Activated CD4-positive, alpha-beta memory T cell treated with anti-CD3 and anti-CD28 coated beads, Interleukin-2, amount 10 ng/mL, durations not matched to agents 7 days and 5 days (primary cell): ENCODE measurements around the gene LDLRAD1. TPM values are rescaled to one million over a fixed set of nuclear protein-coding genes. Genes with fewer than 3 reads are reported as not detected.
"Not testable (repeated sequence)": the region's sequence is repeated elsewhere in the genome, so short reads cannot be mapped to it uniquely, and the experiment has no call there.

Source experiments
- CTCF ChIA-PET: fragments of 350-600 bp; sonication (Branson Sonifier 250); formaldehyde crosslinking; loops from one replicate; lab custom pipeline; 2021; ENCODE audit warnings: antibody characterized with exemption, inconsistent platforms; lab: Charles Lee
- POLR2A ChIA-PET: fragments of 350-600 bp; sonication (Branson Sonifier 250); formaldehyde crosslinking; loops from one replicate; lab custom pipeline; 2021; ENCODE audit warnings: antibody characterized with exemption; lab: Charles Lee
- DNase-seq: peaks from one replicate; pipeline ENCODE4 v3.0.0-alpha.2; 2020
- H3K27ac Mint-ChIP-seq: one replicate; pipeline ENCODE4 v1.8.0; 2021; ENCODE audit warnings: mild to moderate bottlenecking, mixed read lengths
- H3K27me3 Mint-ChIP-seq: one replicate; pipeline ENCODE4 v1.8.0; 2021; ENCODE audit warnings: mixed read lengths
- H3K36me3 Mint-ChIP-seq: one replicate; pipeline ENCODE4 v1.8.0; 2021; ENCODE audit warnings: low read depth, mixed read lengths
- H3K4me1 Mint-ChIP-seq: one replicate; pipeline ENCODE4 v1.8.0; 2021; ENCODE audit warnings: mixed read lengths
- H3K4me3 Mint-ChIP-seq: one replicate; pipeline ENCODE4 v1.8.0; 2021; ENCODE audit warnings: mild to moderate bottlenecking, mixed read lengths
- H3K9me3 Mint-ChIP-seq: one replicate; pipeline ENCODE4 v1.8.0; 2021; ENCODE audit warnings: mixed read lengths
- total RNA-seq, 2 experiments: library from RNA; stranded (reverse); gene quantifications; one replicate each; pipeline ENCODE4 v1.2.3, GENCODE V29; 2021

The LDLRAD1 gene
- total RNA-seq, 2 experiments from 2014 or later = not detected

DNA sequence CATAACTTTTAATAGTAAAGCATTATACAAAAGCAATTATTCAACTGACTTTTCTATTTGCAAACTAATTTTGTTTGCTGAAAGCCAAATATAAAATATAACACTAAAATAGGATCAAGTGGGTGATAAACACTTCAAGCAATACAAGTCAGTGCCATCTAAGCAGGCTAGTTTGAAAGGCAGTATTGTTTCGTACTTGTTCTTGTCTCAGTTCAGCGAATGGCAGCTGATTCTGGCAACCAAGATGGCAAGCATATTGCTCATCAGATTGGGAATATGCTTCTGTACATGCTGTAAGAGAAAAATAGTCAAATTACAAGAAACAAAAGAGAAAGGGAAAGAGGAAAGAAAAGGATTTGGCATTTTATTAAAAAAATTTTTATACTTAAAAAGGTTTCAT lies 27.5 kb upstream of the LDLRAD1 start:
- Mint-ChIP-seq H3K4me1 (peaks cover 16% of the 10 kb centered on the region), H3K27ac (no peak overlapping the region), H3K9me3 (no peaks in the 10 kb centered on the region), H3K36me3 (peaks cover 40% of the 10 kb centered on the region), H3K27me3 (no peaks in the 10 kb centered on the region), H3K4me3 (no peak overlapping the region)
- CTCF ChIA-PET = no interaction called here
- POLR2A ChIA-PET = no interaction called here
- no peak for DNase-seq

DNA sequence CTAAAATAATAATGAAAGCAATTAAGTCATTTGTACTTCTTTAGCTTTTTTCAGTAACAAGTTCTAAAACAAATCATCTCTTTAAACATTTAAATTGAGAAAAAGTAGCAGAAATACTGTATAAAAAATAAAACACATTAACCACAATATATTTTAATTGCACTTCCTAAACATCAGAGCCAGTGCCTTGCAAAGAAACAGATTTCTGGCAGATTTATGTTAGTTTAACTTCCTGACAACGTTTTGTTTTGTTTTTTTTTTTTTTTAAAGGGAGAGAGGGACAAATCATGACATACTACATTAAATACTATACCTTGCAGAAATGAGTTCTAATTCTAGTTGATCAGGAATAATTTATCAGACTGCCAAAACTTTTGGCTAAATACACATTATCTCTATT lies 23.8 kb upstream of the LDLRAD1 start:
- ChIA-PET POLR2A (interaction anchor here (3.7 kb wide), 1 partner anchor 11 kb away, joined by 24 read pairs; the partner anchor contains the start of genes TCEANC2 and TMEM59), CTCF (interaction anchor here (1.1 to 2.2 kb wide), 2 partner anchors 29 to 82 kb away, joined by 3 to 5 read pairs; no protein-coding TSS in a partner anchor)
- Mint-ChIP-seq H3K4me3 (no peak overlapping the region), H3K27me3 (no peaks in the 10 kb centered on the region), H3K36me3 (peaks cover 57% of the 10 kb centered on the region), H3K9me3 (no peaks in the 10 kb centered on the region), H3K4me1 (peaks cover 4% of the 10 kb centered on the region), H3K27ac (no peak overlapping the region)
- DNase-seq = no peak

DNA sequence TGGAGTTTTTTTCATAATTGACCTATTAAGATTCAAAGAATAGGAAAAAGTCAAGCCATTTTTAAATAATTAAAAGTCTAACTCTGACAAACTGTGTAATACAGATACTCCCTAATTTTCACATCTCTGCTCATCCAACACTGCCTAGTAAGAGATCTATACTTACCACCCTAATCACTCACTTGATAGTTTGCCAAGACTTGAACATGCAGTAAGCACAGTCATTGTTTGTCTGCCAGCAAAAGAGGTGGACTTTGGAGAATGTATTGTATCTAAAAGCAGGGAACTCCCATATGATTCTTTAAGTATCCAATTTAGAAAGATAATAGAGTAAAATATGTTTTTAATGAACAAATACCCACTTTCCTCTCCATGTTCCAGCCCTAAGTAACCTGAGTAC lies 19.5 kb upstream of the LDLRAD1 start:
- no peak overlapping the region for H3K4me3 Mint-ChIP-seq
- no peak for DNase-seq
- H3K9me3 Mint-ChIP-seq = no peaks in the 10 kb centered on the region
- no peaks in the 10 kb centered on the region for H3K4me1 Mint-ChIP-seq
- POLR2A ChIA-PET = no interaction called here
- CTCF ChIA-PET = no interaction called here
- H3K27ac Mint-ChIP-seq = no peak overlapping the region
- no peaks in the 10 kb centered on the region for H3K27me3 Mint-ChIP-seq
- H3K36me3 Mint-ChIP-seq = peaks cover 58% of the 10 kb centered on the region

DNA sequence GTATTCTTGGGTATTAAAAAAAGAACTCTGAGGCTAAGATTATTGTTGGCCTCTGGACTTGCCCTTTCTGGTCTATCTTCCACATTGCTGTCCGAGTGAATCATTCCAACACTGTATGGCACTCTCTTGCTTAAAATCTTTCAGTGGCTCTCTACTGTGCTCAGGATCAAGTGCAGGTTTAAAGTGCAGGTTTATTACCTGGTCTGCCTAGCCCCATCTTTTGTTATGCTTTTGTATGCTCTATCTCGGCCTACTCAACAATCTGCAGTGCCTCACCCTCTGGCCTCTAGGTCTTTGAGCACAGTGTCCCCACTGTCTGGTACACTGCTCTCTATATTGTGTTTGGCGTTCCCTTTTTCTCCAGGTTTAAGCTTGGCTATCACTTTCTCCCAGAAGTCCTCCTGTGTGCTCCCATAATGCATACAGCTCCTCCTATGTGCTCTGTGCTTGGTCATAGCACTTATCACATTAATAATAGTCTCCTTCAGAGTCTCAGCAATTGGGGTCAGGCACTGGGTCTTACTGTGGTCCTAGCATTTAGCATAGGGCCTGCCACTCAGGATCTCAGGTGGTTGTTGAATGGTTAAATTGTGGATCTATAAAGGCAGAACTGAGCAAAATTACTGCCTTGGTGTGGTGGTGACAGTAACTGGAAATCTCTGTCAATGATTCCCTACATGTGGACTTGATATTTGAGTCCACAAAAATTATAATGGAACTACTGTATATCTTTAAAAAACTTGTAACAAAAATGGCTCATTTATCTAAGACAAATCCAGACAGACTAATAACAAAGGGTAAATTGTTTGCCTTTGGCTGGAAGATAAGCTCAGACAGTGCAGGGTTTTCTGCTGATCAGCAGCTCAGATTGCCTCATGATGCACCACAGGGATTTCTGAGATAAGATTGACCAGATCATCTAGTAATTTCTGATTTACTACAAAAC lies 10.6 kb upstream of the LDLRAD1 start:
- H3K36me3 Mint-ChIP-seq = peaks cover 42% of the 10 kb centered on the region

DNA sequence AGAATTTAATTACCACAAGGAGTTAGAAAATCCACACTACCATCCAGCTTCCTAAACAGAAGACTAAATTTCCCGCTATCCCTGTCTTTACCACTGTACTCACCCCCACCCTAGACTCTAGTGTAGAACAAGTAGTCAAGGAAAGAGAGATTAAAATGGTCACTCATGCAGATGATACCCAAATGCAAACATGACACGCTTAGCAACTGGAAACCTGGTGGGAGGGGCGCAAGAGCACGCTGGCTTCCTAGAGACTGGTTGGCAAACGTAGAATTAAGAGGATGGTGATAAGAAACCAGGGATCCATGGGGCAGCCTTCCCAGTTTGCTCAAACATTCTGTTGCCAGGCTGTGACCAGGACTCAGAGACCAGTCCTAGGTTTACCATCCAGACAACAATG lies 9.9 kb upstream of the LDLRAD1 start:
- Mint-ChIP-seq H3K27ac (no peak overlapping the region), H3K27me3 (no peaks in the 10 kb centered on the region), H3K36me3 (peaks cover 38% of the 10 kb centered on the region), H3K9me3 (no peaks in the 10 kb centered on the region), H3K4me1 (no peaks in the 10 kb centered on the region), H3K4me3 (no peak overlapping the region)
- ChIA-PET POLR2A (interaction anchor here (0.6 kb wide), 1 partner anchor 163 kb away, joined by 3 read pairs; no protein-coding TSS in a partner anchor), CTCF (no interaction called here)
- DNase-seq = no peak

More for the DNA sequence above, 10.6 kb upstream of the LDLRAD1 start:
- H3K9me3 Mint-ChIP-seq = no peaks in the 10 kb centered on the region
- H3K27me3 Mint-ChIP-seq = no peaks in the 10 kb centered on the region
- no peak overlapping the region for H3K27ac Mint-ChIP-seq
- DNase-seq = no peak
- H3K4me1 Mint-ChIP-seq = no peaks in the 10 kb centered on the region
- no peak overlapping the region for H3K4me3 Mint-ChIP-seq
- ChIA-PET CTCF (no interaction called here), POLR2A (interaction anchor here (0.6 to 0.7 kb wide), 2 partner anchors 128 to 162 kb away, joined by 3 to 4 read pairs; no protein-coding TSS in a partner anchor)

DNA sequence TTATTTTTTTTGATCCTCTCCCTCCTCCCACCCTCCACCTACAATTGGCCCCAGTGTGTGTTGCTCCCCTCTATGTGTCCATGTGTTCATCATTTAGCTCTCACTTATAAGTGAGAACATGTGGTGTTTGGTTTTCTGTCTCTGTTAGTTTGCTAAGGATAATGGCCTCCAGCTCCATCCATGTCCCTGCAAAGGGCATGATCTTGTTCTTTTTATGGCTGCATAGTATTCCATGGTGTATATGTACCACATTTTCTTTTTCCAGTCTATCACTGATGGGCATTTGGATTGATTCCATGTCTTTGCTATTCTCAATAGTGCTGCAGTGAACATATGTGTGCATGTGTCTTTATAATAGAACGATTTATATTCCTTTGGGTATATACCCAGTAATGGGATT lies 6.8 kb upstream of the LDLRAD1 start:
- POLR2A ChIA-PET, H3K4me1 Mint-ChIP-seq, H3K27me3 Mint-ChIP-seq, H3K27ac Mint-ChIP-seq, H3K4me3 Mint-ChIP-seq, DNase-seq, H3K9me3 Mint-ChIP-seq: not testable (repeated sequence)
- CTCF ChIA-PET = interaction anchor here (0.8 kb wide), 1 partner anchor 65 kb away, joined by 4 read pairs; no protein-coding TSS in a partner anchor
- H3K36me3 Mint-ChIP-seq = peaks cover 15% of the 10 kb centered on the region

DNA sequence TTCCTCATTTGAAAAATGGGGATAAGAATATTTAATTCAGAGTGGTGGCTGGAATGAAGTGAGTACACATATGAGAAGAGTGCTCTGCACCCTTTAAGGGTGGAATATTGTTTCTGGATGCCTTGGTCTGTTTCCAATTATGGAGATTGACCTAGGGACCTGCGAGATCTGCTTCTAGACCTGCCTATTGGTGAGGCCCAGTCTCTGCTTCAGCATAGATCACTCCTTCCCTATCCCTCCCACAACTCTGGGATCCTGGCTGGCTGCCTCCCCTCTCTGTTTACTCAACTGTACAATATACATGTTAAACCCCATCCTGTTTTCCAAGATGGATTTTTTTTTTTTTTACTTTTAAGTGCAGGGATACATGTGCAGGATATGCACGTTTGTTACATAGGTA lies 6.4 kb upstream of the LDLRAD1 start:
- H3K27ac Mint-ChIP-seq = no peak overlapping the region
- ChIA-PET POLR2A (no interaction called here), CTCF (no interaction called here)
- DNase-seq = no peak
- no peaks in the 10 kb centered on the region for H3K27me3 Mint-ChIP-seq
- no peak overlapping the region for H3K4me3 Mint-ChIP-seq
- no peaks in the 10 kb centered on the region for H3K4me1 Mint-ChIP-seq
- no peaks in the 10 kb centered on the region for H3K9me3 Mint-ChIP-seq
- H3K36me3 Mint-ChIP-seq = peaks cover 10% of the 10 kb centered on the region

DNA sequence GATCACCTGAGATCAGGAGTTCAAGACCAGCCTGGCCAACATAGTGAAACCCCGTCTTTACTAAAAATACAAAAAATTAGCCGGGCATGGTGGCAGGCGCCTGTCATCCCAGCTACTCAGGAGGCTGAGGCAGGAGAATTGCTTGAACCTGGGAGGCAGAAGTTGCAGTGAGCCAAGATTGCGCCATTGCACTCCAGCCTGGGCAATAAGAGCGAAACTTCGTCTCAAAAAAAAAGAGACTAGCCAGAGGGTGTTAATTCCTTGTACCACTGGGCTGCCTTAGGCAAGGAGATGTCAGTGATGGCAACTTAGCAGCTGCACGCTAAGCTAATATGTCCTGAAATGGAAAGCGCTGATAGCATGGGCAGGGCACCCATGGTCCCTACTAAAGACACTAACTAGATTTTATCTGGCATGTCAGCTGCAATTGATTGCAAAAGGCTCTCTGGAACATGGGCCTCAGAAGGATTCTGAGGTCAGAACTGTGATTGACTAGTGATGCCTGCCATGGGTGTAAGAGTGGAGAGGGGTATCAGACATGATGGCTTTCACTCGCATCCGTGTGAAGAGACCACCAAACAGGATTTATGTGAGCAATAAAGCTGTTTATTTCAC lies 1.7 kb upstream of the LDLRAD1 start:
- H3K4me1 Mint-ChIP-seq, H3K4me3 Mint-ChIP-seq, H3K27ac Mint-ChIP-seq, DNase-seq, H3K27me3 Mint-ChIP-seq, H3K36me3 Mint-ChIP-seq, POLR2A ChIA-PET, H3K9me3 Mint-ChIP-seq: not testable (repeated sequence)
- CTCF ChIA-PET = interaction anchor here (2.1 kb wide), 1 partner anchor 60 kb away, joined by 7 read pairs; no protein-coding TSS in a partner anchor

DNA sequence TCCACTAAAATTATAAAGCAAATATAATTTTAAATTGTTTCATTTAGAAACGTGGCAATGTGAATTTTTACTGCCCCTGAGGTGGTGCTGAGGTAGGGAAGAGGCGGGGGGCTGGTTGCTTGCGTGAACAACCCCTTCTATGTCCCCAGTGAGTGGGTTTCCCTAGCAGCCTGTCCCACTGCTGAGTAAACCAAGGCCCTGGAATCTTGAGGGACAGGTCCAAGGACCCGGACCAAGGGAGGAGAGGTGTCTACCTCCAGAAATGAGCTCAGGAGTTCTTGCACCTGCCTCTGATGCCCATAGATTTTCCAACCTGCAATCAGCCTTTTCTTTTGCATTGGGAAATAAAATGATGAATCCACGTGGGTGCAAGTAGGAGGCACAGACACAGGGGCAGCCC lies 649 bp upstream of the LDLRAD1 start:
- no peaks in the 10 kb centered on the region for H3K27me3 Mint-ChIP-seq
- ChIA-PET CTCF (interaction anchor here (2.1 kb wide), 1 partner anchor 59 kb away, joined by 7 read pairs; no protein-coding TSS in a partner anchor), POLR2A (no interaction called here)
- no peaks in the 10 kb centered on the region for H3K9me3 Mint-ChIP-seq
- no peaks in the 10 kb centered on the region for H3K36me3 Mint-ChIP-seq
- DNase-seq = no peak
- H3K4me1 Mint-ChIP-seq = no peaks in the 10 kb centered on the region
- H3K4me3 Mint-ChIP-seq = no peak overlapping the region
- H3K27ac Mint-ChIP-seq = no peak overlapping the region

DNA sequence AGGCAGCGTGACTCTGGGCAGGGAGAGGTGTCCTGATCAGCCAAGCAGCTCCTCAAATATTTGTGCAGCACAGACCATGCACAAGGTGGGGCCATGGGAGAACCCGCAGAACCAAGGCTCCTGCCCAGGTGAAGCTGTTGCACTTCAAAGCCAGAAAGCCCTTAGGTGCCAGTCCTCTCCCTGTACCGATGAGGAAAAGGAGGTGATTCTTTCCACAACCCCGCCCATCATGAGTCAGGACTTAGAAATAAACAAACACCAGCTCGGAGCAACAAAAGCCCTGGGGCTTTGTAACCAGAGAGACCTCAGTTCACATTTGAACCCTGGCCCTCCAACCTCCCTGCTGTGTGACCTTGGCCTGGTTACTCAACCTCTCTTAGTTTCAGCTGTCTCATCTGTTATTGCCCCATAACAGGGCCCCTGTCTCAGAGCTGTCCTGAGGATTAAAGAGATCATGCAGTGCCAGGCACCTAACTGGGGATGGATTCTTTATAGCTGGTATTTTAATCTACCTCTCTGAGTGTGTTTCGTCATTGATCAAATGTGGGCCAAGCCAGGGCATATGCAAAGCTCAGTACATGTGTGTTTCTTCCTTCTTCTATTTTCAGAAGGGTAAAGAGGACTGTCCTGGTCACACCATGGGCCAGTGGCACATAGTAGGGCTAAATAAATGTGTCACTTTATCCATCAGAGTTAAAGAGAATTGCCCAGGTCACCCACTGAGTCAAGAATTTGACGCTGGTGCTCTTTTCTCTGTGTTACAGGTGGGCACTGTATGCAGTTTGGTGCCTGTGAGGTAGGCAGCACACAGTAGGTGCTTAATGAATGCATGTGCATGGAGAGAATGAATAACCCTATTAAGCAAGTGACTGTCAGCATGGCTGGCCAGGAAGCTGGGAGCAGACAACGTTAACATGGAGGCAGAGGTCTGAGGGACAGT lies 1.4 kb downstream of the LDLRAD1 start:
- CTCF ChIA-PET = no interaction called here
- no peaks in the 10 kb centered on the region for H3K36me3 Mint-ChIP-seq
- DNase-seq = no peak
- H3K27ac Mint-ChIP-seq = no peak overlapping the region
- H3K27me3 Mint-ChIP-seq = no peaks in the 10 kb centered on the region
- POLR2A ChIA-PET = no interaction called here
- H3K4me1 Mint-ChIP-seq = no peaks in the 10 kb centered on the region
- no peaks in the 10 kb centered on the region for H3K9me3 Mint-ChIP-seq
- no peak overlapping the region for H3K4me3 Mint-ChIP-seq

DNA sequence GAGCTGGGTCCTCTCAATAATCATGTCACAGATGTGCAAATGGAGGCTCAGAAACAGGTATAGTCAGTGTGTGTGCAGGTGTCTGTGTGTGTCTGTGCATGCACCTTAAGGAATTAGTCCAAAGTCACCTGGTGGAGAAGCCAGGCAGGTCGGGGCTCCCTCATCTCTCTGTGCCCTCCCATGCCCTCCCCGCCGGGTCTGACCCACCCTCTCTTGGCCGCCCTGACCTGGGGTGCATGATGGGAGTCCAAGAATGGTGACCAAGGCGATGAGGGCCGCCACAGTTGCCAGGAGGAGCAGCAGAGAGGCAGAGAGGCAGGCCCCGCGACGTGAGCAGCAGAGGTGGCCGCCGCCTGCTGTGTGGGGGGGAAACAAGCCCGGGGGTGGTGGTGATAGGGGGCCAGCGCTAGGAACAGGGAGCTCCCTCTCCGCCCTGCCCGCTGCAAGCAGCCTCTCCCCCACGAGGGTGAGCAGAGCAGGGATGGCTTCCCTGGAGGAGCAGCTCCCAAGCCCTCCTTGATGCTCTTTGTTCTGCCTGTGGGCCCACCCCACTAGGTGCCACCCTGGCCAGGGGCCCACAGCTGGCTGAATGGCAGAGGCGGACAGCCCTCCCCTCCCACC lies 3.9 kb downstream of the LDLRAD1 start:
- Mint-ChIP-seq H3K27me3 (peaks cover 6% of the 10 kb centered on the region), H3K36me3 (no peaks in the 10 kb centered on the region), H3K27ac (no peak overlapping the region), H3K4me3 (no peak overlapping the region), H3K9me3 (no peaks in the 10 kb centered on the region), H3K4me1 (no peaks in the 10 kb centered on the region)
- CTCF ChIA-PET = no interaction called here
- DNase-seq = no peak
- POLR2A ChIA-PET = no interaction called here

DNA sequence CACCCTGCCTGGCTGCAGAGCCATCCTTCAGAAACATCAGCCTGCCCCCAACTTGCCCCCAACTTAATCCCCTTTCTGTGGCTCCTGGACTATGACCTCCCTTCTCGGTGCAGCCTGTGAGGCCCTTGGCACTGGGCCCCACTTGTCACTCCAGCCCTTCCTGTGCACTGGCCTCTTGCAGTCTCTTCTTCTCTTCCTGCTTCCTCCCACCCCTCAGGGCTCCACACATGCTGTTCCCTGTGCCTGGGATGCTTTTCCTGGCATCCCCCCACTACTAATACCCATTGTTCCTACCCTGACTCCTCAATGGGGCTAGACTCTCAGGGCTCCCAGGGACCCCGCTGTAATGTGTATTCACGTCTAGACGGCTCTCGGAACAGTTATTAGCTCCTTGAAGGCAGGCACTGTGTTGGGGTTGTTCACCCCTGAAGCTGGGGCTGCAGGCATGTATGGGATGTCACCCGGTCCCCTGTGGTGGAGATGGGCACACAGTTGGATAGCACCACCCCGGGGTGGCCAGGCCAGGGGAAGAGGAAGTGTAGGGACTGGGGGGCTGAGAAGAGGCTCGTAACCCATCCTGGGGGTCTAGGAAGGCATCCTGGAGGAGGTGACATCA lies 4.5 kb downstream of the LDLRAD1 start:
- ChIA-PET CTCF (no interaction called here), POLR2A (no interaction called here)
- Mint-ChIP-seq H3K4me3 (no peak overlapping the region), H3K27ac (no peak overlapping the region), H3K36me3 (no peaks in the 10 kb centered on the region), H3K4me1 (no peaks in the 10 kb centered on the region), H3K9me3 (no peaks in the 10 kb centered on the region), H3K27me3 (peaks cover 6% of the 10 kb centered on the region)
- no peak for DNase-seq
